OCI-LY3 (cell line): Measurements from ENCODE around the gene KCNK18.

ENCODE experiments used
- H2AFZ ChIP-seq: fragments of 200-600, 300-600 bp; shearing (Covaris generic); 2 replicates; pipeline ENCODE4 v1.6.0; 2014; ENCODE audit warnings: antibody characterized with exemption, low read depth, low read length
- H3K27ac ChIP-seq: fragments of 200-600, 300-600 bp; sonication (generic); 2 replicates; pipeline ENCODE4 v1.5.1; 2014; ENCODE audit warnings: mild to moderate bottlenecking, low read length, moderate library complexity, mixed read lengths
- H3K27me3 ChIP-seq: fragments of 200-600, 300-600 bp; sonication (generic); 2 replicates; pipeline ENCODE4 v1.6.1; 2014; ENCODE audit warnings: low read depth, low read length, mixed read lengths
- H3K36me3 ChIP-seq: fragments of 200-600, 300-600 bp; sonication (generic); replicated peaks from 2 replicates; pipeline ENCODE3; 2014; ENCODE audit warnings: low read depth, low read length, mixed read lengths
- H3K4me1 ChIP-seq: fragments of 300-600, 200-600 bp; sonication (generic); 2 replicates; pipeline ENCODE4 v1.6.1; 2014; ENCODE audit warnings: low read length, mixed read lengths
- H3K4me2 ChIP-seq: fragments of 200-600, 300-600 bp; sonication (generic); 2 replicates; pipeline ENCODE4 v1.6.1; 2014; ENCODE audit warnings: low read length, mixed read lengths
- H3K4me3 ChIP-seq: fragments of 300-600, 200-600 bp; sonication (generic); 2 replicates; pipeline ENCODE4 v1.5.1; 2014; ENCODE audit warnings: antibody characterized with exemption, mild to moderate bottlenecking, low read length, moderate library complexity
- H3K79me2 ChIP-seq: fragments of 300-600, 200-600 bp; shearing (Covaris generic); 2 replicates; pipeline ENCODE4 v1.6.1; 2014; ENCODE audit warnings: mild to moderate bottlenecking, low read length, mixed read lengths
- H3K9ac ChIP-seq: fragments of 300-600, 200-600 bp; shearing (Covaris generic); 2 replicates; pipeline ENCODE4 v1.6.0; 2014; ENCODE audit warnings: mild to moderate bottlenecking, low read length, moderate library complexity
- H3K9me3 ChIP-seq: fragments of 200-600, 300-600 bp; shearing (Covaris generic); 2 replicates; pipeline ENCODE4 v1.6.1; 2014; ENCODE audit warnings: low read length, mixed read lengths; ENCODE audit not compliant: insufficient read depth
- H4K20me1 ChIP-seq: fragments of 200-600, 300-600 bp; sonication (generic); 2 replicates; pipeline ENCODE4 v1.6.1; 2016; ENCODE audit warnings: low read length, mixed read lengths; ENCODE audit not compliant: insufficient read depth
- CTCF ChIP-seq: fragments of 200-600, 300-600 bp; sonication (generic); IDR thresholded peaks from 2 replicates; pipeline ENCODE4 v1.5.1; 2014; ENCODE audit warnings: antibody characterized with exemption, low read length, low read depth
- EZH2phosphoT487 ChIP-seq: fragments of 200-600 bp; shearing (Covaris generic); IDR thresholded peaks from 2 replicates; pipeline ENCODE4 v1.6.1; 2018; ENCODE audit warnings: antibody characterized with exemption, mixed run types, low read depth

KCNK18 gene

GRCh38 chr10:117204316-117204715 lies 7.0 kb downstream of the KCNK18 start:
- H3K4me1 ChIP-seq = no peaks in the 10 kb centered on the region
- TF ChIP-seq EZH2phosphoT487 = no peak
- no peak for TF ChIP-seq CTCF
- no peaks in the 10 kb centered on the region for H3K9me3 ChIP-seq
- no peaks in the 10 kb centered on the region for H3K79me2 ChIP-seq
- H3K27ac ChIP-seq = no peak overlapping the region
- no peaks in the 10 kb centered on the region for H3K36me3 ChIP-seq
- no peak overlapping the region for H2AFZ ChIP-seq
- no peaks in the 10 kb centered on the region for H4K20me1 ChIP-seq
- no peak overlapping the region for H3K9ac ChIP-seq
- no peak overlapping the region for H3K4me2 ChIP-seq
- H3K27me3 ChIP-seq = no peaks in the 10 kb centered on the region
- no peak overlapping the region for H3K4me3 ChIP-seq

DNA sequence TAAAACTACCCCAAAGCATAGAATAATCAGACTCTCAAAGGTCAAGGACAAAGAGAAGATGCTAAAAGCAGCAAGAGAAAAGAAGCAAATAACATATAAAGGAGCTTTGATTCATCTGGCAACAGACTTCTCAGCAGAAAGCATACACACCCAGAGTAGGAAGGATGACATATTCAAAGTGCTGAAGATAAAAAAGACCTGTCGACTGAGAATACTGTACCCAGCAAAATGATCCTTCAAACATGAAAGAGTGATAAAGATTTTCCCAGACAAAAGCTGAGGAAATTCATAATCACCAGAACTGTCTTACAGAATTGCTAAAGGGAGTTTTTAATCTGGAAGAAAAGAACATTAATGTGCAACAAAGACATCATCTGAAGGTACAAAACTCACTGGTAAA lies 14.9 kb downstream of the KCNK18 start:
- no peak for TF ChIP-seq EZH2phosphoT487
- no peak for TF ChIP-seq CTCF
- no peak overlapping the region for H3K4me3 ChIP-seq
- no peak overlapping the region for H3K4me2 ChIP-seq
- no peaks in the 10 kb centered on the region for H3K36me3 ChIP-seq
- 0 out of 2 replicates have a peak, but pooled peaks cover 6% of the 10 kb centered on the region for H3K27me3 ChIP-seq
- H3K9ac ChIP-seq = no peak overlapping the region
- H3K9me3 ChIP-seq = no peaks in the 10 kb centered on the region; the same call in 1 of the 2 replicates
- H3K79me2 ChIP-seq = no peaks in the 10 kb centered on the region
- no peaks in the 10 kb centered on the region for H4K20me1 ChIP-seq
- no peaks in the 10 kb centered on the region for H3K4me1 ChIP-seq
- no peak overlapping the region for H2AFZ ChIP-seq
- H3K27ac ChIP-seq = no peak overlapping the region

GRCh38 chr10:117214401-117214800 lies 17.1 kb downstream of the KCNK18 start:
- H4K20me1 ChIP-seq = no peaks in the 10 kb centered on the region
- no peak overlapping the region for H3K27ac ChIP-seq
- no peak overlapping the region for H2AFZ ChIP-seq
- H3K27me3 ChIP-seq = 0 out of 2 replicates have a peak, but pooled peaks cover 6% of the 10 kb centered on the region
- no peaks in the 10 kb centered on the region for H3K79me2 ChIP-seq
- H3K4me1 ChIP-seq = no peaks in the 10 kb centered on the region
- H3K9me3 ChIP-seq = no peaks in the 10 kb centered on the region; the same call in 1 of the 2 replicates
- no peak overlapping the region for H3K9ac ChIP-seq
- H3K36me3 ChIP-seq = no peaks in the 10 kb centered on the region
- no peak overlapping the region for H3K4me3 ChIP-seq
- H3K4me2 ChIP-seq = no peak overlapping the region
- TF ChIP-seq EZH2phosphoT487 = no peak
- no peak for TF ChIP-seq CTCF

DNA sequence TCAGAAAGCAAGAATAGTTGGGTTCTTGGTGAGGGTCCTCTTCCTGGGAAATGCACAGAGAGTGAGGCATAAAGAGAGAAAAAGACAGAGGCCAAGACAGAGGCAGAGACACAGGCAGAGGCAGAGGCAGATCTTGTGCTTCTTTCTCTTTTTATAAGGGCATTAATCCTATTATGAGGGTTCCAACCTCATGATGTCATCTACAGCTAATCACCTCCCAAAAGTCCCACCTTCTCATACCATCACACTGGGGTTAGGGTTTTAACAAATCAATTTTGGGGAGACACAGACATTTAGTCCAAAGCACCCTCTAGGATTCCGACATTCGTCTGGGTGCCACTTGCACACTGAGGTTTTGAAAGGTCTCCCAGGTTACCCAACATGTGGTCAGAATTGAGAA lies 17.8 kb downstream of the KCNK18 start:
- Histone ChIP-seq H3K27me3 (0 out of 2 replicates have a peak, but pooled peaks cover 6% of the 10 kb centered on the region), H2AFZ (no peak overlapping the region), H4K20me1 (no peaks in the 10 kb centered on the region), H3K4me2 (no peak overlapping the region), H3K9me3 (no peaks in the 10 kb centered on the region; the same call in 1 of the 2 replicates), H3K27ac (no peak overlapping the region), H3K4me3 (no peak overlapping the region), H3K79me2 (no peaks in the 10 kb centered on the region), H3K9ac (no peak overlapping the region), H3K4me1 (no peaks in the 10 kb centered on the region), H3K36me3 (no peaks in the 10 kb centered on the region)
- TF ChIP-seq EZH2phosphoT487 = no peak
- TF ChIP-seq CTCF = no peak
